ENCODE results near the gene KSR2. TPM values are rescaled to one million over a fixed set of nuclear protein-coding genes. Genes with fewer than 3 reads are reported as not detected.

The KSR2 gene
- total RNA-seq, 4 donors from 2014 or later: 0.32 to 7.0 (median 0.60) TPM

- Histone ChIP-seq H3K4me1 (no peaks in the 10 kb centered on the region), H3K9me3 (no peaks in the 10 kb centered on the region), H3K27ac (no peak overlapping the region), H3K4me3 (no peak overlapping the region), H3K27me3 (no peaks in the 10 kb centered on the region), H3K36me3 (no peaks in the 10 kb centered on the region)
- no peak for TF ChIP-seq CTCF (IDR thresholded peaks at IDR 0.05)
- TF ChIP-seq POLR2AphosphoS5 (IDR thresholded peaks at IDR 0.05): no peak
- no peak for TF ChIP-seq POLR2A (IDR thresholded peaks at IDR 0.05)
- no peak for TF ChIP-seq EP300 (IDR thresholded peaks at IDR 0.05; ENCODE audit: low read depth)
- in situ Hi-C loops (cut with MboI; ENCODE audit: low pct_ligation_motif_present in 1 of 4, low pct_unique_long_range_greater_than_20kb in 1 of 4, low sequenced_read_pairs in 3 of 4): loop anchor here in 2 of 4 donors (25.0 kb wide), 2 partner anchors 263 to 337 kb away; no protein-coding TSS in a partner anchor
- 86% methylated on average over 2 of the region's 2 CpGs; no CpG with 5 or more reads in 1 of the 2 donors for WGBS, 2 donors (ENCODE audit: low coverage in 1 of 2)
- intact Hi-C loops (cut with DNase I; ENCODE audit: low total_unique reads): no loop called here
- no peak for DNase-seq
Measured at GRCh38 chr12:117574655-117575054, 394.1 kb downstream of the KSR2 start.

GRCh38 chr12:117572755-117573154, 396.0 kb downstream of the KSR2 start:
- Histone ChIP-seq H3K9me3 (no peaks in the 10 kb centered on the region), H3K36me3 (no peaks in the 10 kb centered on the region), H3K27ac (no peak overlapping the region), H3K4me3 (no peak overlapping the region), H3K27me3 (no peaks in the 10 kb centered on the region), H3K4me1 (no peaks in the 10 kb centered on the region)
- intact Hi-C loops (cut with DNase I; ENCODE audit: low total_unique reads) (no loop called here), in situ Hi-C loops (cut with MboI; ENCODE audit: low pct_ligation_motif_present in 1 of 4, low pct_unique_long_range_greater_than_20kb in 1 of 4, low sequenced_read_pairs in 3 of 4) (no loop called here)
- TF ChIP-seq POLR2A (IDR thresholded peaks at IDR 0.05) (no peak), EP300 (IDR thresholded peaks at IDR 0.05; ENCODE audit: low read depth) (no peak), POLR2AphosphoS5 (IDR thresholded peaks at IDR 0.05) (no peak), CTCF (IDR thresholded peaks at IDR 0.05) (no peak)
- WGBS, 2 donors (ENCODE audit: low coverage in 1 of 2): 80% methylated on average over 4 of the region's 4 CpGs
- DNase-seq: no peak

- Histone ChIP-seq H3K27me3 (no peaks in the 10 kb centered on the region), H3K4me1 (no peaks in the 10 kb centered on the region), H3K4me3 (no peak overlapping the region), H3K36me3 (no peaks in the 10 kb centered on the region), H3K27ac (no peak overlapping the region), H3K9me3 (no peaks in the 10 kb centered on the region)
- DNase-seq: no peak
- in situ Hi-C loops (cut with MboI; ENCODE audit: low pct_ligation_motif_present in 1 of 4, low pct_unique_long_range_greater_than_20kb in 1 of 4, low sequenced_read_pairs in 3 of 4) (no loop called here), intact Hi-C loops (cut with DNase I; ENCODE audit: low total_unique reads) (no loop called here)
- TF ChIP-seq POLR2A (IDR thresholded peaks at IDR 0.05) (no peak), CTCF (IDR thresholded peaks at IDR 0.05) (no peak), POLR2AphosphoS5 (IDR thresholded peaks at IDR 0.05) (no peak), EP300 (IDR thresholded peaks at IDR 0.05; ENCODE audit: low read depth) (no peak)
- 69 to 100% methylated on average over 1 to 3 of the region's 3 CpGs for WGBS, 2 donors (ENCODE audit: low coverage in 1 of 2)
Measured at GRCh38 chr12:117571321-117571720, 397.5 kb downstream of the KSR2 start.

GRCh38 chr12:117570608-117571007, 398.2 kb downstream of the KSR2 start:
- Histone ChIP-seq H3K27me3 (no peaks in the 10 kb centered on the region), H3K9me3 (no peaks in the 10 kb centered on the region), H3K4me3 (no peak overlapping the region), H3K4me1 (no peaks in the 10 kb centered on the region), H3K27ac (no peak overlapping the region), H3K36me3 (no peaks in the 10 kb centered on the region)
- no peak for DNase-seq
- in situ Hi-C loops (cut with MboI; ENCODE audit: low pct_ligation_motif_present in 1 of 4, low pct_unique_long_range_greater_than_20kb in 1 of 4, low sequenced_read_pairs in 3 of 4): no loop called here
- intact Hi-C loops (cut with DNase I; ENCODE audit: low total_unique reads): no loop called here
- no peak for TF ChIP-seq EP300 (IDR thresholded peaks at IDR 0.05; ENCODE audit: low read depth)
- no peak for TF ChIP-seq CTCF (IDR thresholded peaks at IDR 0.05)
- no peak for TF ChIP-seq POLR2AphosphoS5 (IDR thresholded peaks at IDR 0.05)
- 89 to 95% methylated on average over 5 to 6 of the region's 6 CpGs for whole genome bisulfite sequencing, 2 donors (ENCODE audit: low coverage in 1 of 2)
